SK-N-SH treated with all-trans-retinoic acid at 6 μM for 48 hours (cell line): ENCODE data around the gene ARHGEF25.

Source experiments
- PATZ1 ChIP-seq: fragments of 250-450 bp; sonication (Bioruptor Pico); IDR thresholded peaks from 2 replicates; pipeline ENCODE4 v1.8.0; 2020; ENCODE audit warnings: mild to moderate bottlenecking, moderate library complexity, borderline replicate concordance
- TCF4 ChIP-seq: fragments of 250-450 bp; sonication (Bioruptor Pico); IDR thresholded peaks from 2 replicates; pipeline ENCODE4 v1.8.0; 2021; ENCODE audit warnings: mild to moderate bottlenecking, moderate library complexity, borderline replicate concordance
- ZNF565 ChIP-seq: fragments of 450-650 bp; formaldehyde crosslinking; conservative IDR thresholded peaks from 2 replicates; pipeline ENCODE4 v1.5.0; 2020; ENCODE audit warnings: low read depth, mild to moderate bottlenecking, moderate library complexity

DNA sequence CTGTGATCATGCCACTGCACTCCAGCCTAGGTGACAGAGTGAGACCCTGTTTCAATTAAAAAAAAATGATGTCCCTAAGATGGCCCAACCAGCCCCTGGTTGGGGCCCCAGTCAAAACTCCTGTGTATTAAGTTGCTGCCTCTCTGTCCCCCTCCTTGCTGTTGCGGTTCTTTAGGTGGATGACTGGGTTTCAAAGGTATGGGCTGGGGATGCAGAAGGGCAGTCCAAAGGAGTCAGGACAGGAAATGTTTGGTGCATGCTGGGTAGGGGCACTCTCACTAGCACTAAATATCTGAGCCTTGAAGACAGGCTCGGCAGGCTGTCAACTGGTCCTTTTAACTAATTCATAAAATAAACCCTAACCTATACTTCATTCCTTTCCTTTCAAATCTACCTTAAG is 32.2 kb upstream of the ARHGEF25 start:
- TF ChIP-seq TCF4 (CRISPR knock-in tag) (no peak), PATZ1 (CRISPR knock-in tag) (no peak), ZNF565 (CRISPR knock-in tag) (no peak)
